Body of pancreas (tissue), 4 donors: ENCODE data around the gene MYO10.

Experiments used
- CTCF ChIP-seq, 7 experiments: fragments of 450-650 bp in 4 of 7; fragments of 200-600 bp in 3 of 7; sonication (generic) in 3 of 7; IDR thresholded peaks; one replicate each; pipeline ENCODE4 v1.5.1; 2016 to 2019; ENCODE audit warnings: antibody characterized with exemption in 7 of 7
- POLR2A ChIP-seq, 3 donors: fragments of 450-650 bp; IDR thresholded peaks; one replicate each; pipeline ENCODE4 v1.6.1; 2016; ENCODE audit warnings: antibody characterized with exemption in 3 of 3, mild to moderate bottlenecking in 2 of 3

GRCh38 chr5:16750445-16750844, 185.6 kb downstream of the MYO10 start:
- TF ChIP-seq POLR2A (IDR thresholded peaks at IDR 0.05) (no peak), CTCF (IDR thresholded peaks at IDR 0.05) (no peak)
